DMS114 treated with DMSO at 0.1 percent for 48 hours (cell line): ENCODE results near the gene LTN1.
"Not testable (repeated sequence)": the region's sequence is repeated elsewhere in the genome, so short reads cannot be mapped to it uniquely, and the experiment has no call there.

Source experiments
- DNase-seq: peaks from one replicate; lab custom pipeline; 2025; ENCODE audit not compliant: unreplicated experiment; lab: John Stamatoyannopoulos, UW

Gene LTN1

GRCh38 chr21:28992526-28993292 is at the start of gene LTN1:
LTN1 (minus strand) TSS chr21:28992877; CDS start chr21:28992805, 72 bp downstream.
- DNase-seq = peak; percentile 94

- DNase-seq = no peak
Observed at GRCh38 chr21:29034678-29035077, 42.0 kb upstream of the LTN1 start.

- no peak for DNase-seq
Observed at GRCh38 chr21:29033871-29034270, 41.2 kb upstream of the LTN1 start.

- DNase-seq = no peak
Observed at GRCh38 chr21:29033301-29033700, 40.6 kb upstream of the LTN1 start.

DNA sequence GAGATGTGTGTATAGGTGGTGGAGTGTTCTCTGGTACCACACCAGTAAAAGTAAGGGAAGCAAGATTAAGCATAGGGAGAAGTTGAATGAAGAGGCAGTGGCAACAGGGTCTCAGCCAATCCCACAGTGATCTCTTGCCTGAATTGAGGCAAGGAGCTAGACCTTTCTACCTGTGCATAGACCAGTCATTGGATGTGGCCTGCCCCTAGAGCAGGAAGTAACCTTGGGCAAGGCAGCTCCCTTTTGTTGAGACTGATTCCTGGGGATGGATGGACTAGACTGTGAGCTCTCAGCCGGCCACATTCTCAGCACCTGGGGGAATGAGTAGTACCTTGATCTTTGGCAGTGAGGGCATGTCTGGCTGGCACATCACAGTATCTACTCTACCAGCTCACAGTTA is 38.2 kb upstream of the LTN1 start:
- no peak for DNase-seq

DNA sequence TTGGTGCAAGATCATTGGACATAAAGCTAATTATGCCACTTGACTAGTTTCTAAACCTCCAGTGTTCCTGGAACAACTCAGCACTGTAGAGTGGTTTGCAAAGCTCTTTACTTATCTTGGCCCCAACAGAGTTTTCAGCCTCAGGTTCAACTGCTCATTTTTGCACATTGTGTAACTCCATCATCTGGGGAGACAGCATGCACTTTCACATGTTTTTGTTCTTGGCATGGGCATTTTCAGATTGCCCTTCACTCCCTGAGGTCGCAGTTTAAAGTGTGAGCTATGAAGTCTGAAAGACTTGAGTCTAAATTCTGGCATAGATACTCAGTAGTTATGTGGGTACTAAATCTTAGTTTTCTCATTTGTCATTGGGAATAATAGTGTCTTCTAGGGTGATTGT is 36.8 kb upstream of the LTN1 start:
- no peak for DNase-seq

GRCh38 chr21:29025328-29025713 is 32.6 kb upstream of the LTN1 start:
- DNase-seq = no peak

GRCh38 chr21:29024474-29025327 is 32.0 kb upstream of the LTN1 start, which contains the start of gene USP16:
USP16 (plus strand) TSS chr21:29024668; CDS start chr21:29027914, 3,246 bp downstream.
- peak; percentile 91 for DNase-seq

- DNase-seq = no peak
Observed at GRCh38 chr21:29022166-29022565, 29.5 kb upstream of the LTN1 start.

- DNase-seq = no peak
Observed at GRCh38 chr21:29018540-29018939, 25.9 kb upstream of the LTN1 start.

DNA sequence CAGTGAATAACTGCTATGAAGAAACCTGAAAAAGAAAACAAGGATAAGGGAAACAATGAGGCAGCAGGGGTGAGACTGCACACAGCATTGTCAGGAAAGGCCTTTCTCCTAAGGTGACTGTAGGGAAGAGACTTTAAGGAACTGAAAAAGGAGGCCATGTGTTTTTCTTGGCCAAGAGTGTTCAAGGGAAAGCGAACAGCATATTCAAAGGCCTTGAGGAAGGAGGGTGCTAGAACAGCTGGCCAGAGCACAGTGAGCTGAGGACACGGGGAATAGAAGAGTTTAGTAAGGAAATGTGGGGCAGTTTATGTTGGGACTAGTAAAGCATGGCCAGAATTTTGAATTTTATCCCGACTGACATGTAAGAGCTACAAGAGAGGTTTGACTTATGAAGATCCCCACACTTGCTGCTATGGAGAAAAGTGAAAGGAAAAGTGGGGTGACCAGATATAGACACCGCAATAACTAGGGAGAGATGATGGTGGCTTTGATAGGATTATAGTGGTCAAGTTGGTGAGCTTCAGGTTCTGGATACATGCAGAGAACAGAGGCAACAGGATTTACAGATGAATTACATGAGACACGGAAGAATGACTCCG is 25.1 kb upstream of the LTN1 start:
- DNase-seq = no peak

- not testable (repeated sequence) for DNase-seq
Observed at GRCh38 chr21:29011236-29011635, 18.6 kb upstream of the LTN1 start.

DNA sequence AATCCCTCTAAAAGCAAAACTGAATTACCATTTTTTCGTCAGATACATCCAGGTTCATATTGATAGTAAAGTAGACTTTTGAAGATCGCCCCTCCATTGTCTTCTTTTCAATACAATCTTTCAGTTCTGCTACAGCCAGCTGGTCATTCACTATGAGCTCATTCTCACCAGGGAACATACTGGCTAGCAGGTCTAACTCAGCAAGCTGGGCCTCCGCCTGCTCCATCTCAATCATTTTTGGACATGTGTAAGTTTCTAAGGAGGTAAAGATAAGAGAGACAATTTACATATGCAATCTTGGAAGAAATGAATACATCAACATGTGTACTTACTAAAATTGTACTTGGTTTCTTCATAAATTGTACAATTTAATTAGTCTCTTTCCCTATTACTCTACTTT is 15.7 kb upstream of the LTN1 start:
- DNase-seq = no peak

DNA sequence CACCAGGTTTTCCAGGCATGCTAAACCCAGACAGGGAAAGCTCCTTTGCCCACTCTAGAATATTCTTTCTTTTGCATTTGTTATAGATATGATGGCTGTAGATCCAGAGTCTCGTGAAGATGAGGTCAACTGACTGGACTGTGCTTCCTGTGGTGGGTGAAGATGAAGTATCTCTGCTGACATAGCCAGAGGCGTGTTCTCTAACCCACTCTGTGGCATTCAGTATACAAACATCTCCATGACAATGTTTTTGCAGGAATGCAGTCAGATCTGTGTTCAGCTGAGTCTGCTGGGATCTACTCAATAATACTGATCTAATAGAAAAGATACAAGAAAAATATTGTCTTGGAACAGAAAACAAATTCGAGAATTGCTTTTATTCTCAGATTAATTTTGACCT is 15.1 kb upstream of the LTN1 start:
- no peak for DNase-seq

DNA sequence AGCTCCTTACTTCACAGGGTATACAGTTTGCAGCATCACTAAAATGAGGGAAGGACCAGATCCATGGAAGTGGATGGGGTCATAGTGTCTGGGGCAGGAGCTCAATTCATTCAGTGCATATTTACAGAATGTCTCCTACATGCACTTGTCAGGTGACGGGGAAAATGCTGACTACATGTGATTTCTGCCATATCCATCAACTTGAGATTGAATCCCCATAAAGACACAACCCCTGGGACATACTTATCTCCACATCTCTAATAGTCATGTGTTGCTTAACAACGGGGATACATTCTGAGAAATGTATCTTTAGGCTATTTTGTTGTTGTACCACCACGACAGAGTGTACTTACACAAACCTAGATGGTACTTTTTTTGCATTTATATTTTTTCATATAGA is 14.5 kb upstream of the LTN1 start:
- no peak for DNase-seq

- no peak for DNase-seq
Observed at GRCh38 chr21:29005696-29006095, 13.0 kb upstream of the LTN1 start.

DNA sequence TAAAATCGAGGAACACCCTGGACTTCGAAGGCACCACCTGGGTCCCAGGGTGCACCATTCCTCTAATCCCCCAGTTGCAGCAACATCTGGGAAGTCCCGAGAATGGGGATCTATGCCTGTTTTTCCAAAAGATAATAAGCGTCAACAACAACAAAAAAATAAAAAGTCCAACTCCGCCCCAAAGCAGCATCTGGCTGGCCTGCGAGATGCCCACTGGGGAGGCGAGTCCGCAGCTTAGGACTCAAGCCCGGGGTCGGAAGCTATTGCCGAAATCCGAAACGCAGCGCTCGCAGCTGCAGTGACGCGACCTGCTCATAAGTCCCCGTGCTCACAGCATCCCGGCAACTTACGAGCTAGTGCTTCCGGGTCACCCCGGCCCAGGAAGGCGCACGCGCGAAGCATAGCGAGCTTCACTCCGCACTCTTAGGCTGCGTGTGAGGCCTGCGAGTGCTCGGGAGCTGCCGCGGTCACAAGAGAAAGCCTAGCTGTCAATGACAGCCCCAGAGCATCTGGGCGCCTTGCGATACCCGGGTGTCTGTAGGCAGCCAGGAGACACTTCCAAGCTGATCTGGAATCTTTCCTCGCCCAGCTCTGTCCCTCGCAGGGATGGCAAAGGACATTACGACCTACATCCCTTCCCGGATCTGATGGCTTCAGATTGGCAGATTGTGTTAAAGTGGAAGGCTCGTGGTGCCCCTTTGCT is 9.9 kb upstream of the LTN1 start:
- DNase-seq = peak; percentile 81

DNA sequence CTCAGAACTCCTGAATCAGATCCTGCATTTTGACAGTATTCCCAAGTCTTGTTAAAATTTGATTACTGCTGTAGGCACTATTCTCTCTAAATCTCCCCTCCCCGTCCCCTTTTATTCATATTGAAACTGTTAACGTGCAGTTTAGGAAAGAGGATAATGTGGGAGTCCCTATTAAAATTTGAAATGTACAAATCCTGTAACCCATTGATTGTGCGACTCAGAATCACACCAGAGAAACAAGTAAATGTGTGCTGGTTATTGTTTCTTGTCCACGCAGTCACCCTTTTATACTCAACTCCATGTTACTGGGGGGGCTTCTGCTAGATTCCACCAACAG is 584 bp upstream of the LTN1 start:
- no peak for DNase-seq

DNA sequence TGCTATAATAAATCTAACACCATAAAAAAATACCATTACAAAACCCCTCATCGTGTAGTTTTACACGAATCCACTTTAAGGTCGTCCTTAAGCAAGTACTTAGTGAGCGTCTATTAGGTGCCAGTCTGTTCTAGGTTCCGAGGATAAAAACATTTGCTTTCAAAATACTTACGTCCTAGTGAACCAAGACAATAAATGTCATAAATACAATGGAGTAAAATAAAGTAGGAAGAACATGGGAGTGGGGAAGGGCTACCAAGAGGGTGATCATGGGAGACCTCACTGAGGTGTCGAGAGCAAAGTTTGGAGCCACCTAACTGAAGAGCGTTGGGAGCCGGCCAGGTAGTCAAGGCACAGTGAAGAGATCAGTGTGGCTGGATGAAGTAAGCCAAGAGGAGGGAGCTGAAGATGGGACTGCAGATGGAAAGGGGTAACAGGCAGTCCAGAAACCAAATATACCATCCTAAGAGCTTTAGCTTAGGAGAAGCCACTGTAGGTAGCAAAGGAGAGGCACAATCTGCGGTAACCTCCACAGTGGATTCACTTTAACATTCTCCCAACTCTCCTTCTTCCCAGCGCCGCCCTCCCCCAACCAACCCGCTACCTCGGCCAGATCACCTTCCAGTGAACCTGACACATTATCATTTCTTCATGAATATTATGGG is 684 bp downstream of the LTN1 start:
- DNase-seq = no peak

- DNase-seq = not testable (repeated sequence)
Observed at GRCh38 chr21:28988146-28988545, 4.5 kb downstream of the LTN1 start.

DNA sequence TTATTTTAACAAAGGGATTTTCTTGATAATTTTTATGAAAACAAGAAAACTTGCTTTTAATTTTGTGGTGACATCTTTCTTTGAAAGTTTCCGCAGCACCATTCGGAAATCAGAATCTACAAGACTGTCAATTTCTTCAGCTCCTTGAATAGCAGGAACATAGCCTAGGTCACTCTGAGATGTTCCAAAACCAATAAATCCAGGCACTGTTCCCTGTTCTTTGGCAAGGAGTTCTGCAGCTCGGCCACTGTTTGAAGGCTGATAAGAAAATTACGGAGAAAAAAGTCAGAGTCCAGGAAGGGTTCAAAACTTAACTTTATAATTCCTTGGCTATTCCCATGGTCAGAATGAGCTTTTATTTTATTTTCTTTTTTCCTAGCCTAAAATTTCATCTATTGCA is 6.0 kb downstream of the LTN1 start:
- DNase-seq = no peak
